IMR-90 (cell line): ENCODE results near the gene AATF. TPM values are rescaled to one million over a fixed set of nuclear protein-coding genes. Genes with fewer than 3 reads are reported as not detected.

Source experiments
- ATAC-seq: fragments of 200-7000 bp; cut with Tn5 transposase; 2 replicates; pipeline ENCODE4 v1.9.1; 2020; ENCODE audit warnings: low read depth, mild to moderate bottlenecking, moderate library complexity
- BruUV-seq: library from RNA; stranded (reverse); fragments of 400-500 nt; replicated peaks from 2 replicates; lab custom pipeline; 2021; lab: Mats Ljungman, UMichigan
- CTCF ChIA-PET: fragments of 300-600 bp; formaldehyde crosslinking; extraction: SDS; loops from one replicate; lab custom pipeline; 2021; ENCODE audit warnings: antibody characterized with exemption; lab: Yijun Ruan, JAX
- POLR2A ChIA-PET: fragments of 300-600 bp; sonication (Branson Sonifier 250); formaldehyde crosslinking; loops from one replicate; lab custom pipeline; 2022; ENCODE audit warnings: antibody characterized with exemption; ENCODE audit not compliant: unreplicated experiment; lab: Charles Lee
- DNase-seq: peaks from one replicate; pipeline ENCODE4 v3.0.0; 2013
- H2AFZ ChIP-seq: replicated peaks from 2 replicates; pipeline ENCODE3; 2013; ENCODE audit warnings: low read length, mild to moderate bottlenecking; ENCODE audit not compliant: poor library complexity
- H2AK5ac ChIP-seq: 2 replicates; pipeline ENCODE4 v1.6.1; 2013; ENCODE audit warnings: low read depth, low read length, inconsistent platforms
- H2AK9ac ChIP-seq: replicated peaks from 2 replicates; pipeline ENCODE3; 2013; ENCODE audit warnings: mild to moderate bottlenecking, low read depth, low read length, moderate library complexity; ENCODE audit not compliant: poor library complexity
- H2BK120ac ChIP-seq: 2 replicates; pipeline ENCODE4 v1.6.1; 2013; ENCODE audit warnings: low read depth, low read length, inconsistent platforms
- H2BK15ac ChIP-seq: 3 replicates; pipeline ENCODE4 v1.6.1; 2013; ENCODE audit warnings: low read depth, low read length, inconsistent platforms
- H2BK20ac ChIP-seq: 2 replicates; pipeline ENCODE4 v1.6.1; 2013; ENCODE audit warnings: low read depth, mild to moderate bottlenecking, inconsistent platforms, low read length, moderate library complexity
- H2BK5ac ChIP-seq: 2 replicates; pipeline ENCODE4 v1.6.1; 2013; ENCODE audit warnings: mild to moderate bottlenecking, low read depth, low read length, inconsistent platforms; ENCODE audit not compliant: poor library complexity, severe bottlenecking
- H3K14ac ChIP-seq: replicated peaks from 2 replicates; pipeline ENCODE4 v1.6.1; 2013; ENCODE audit warnings: low read depth, low read length, inconsistent platforms
- H3K18ac ChIP-seq: 2 replicates; pipeline ENCODE4 v1.6.1; 2013; ENCODE audit warnings: low read depth, low read length, control low read depth
- H3K23ac ChIP-seq: 2 replicates; pipeline ENCODE4 v1.6.1; 2013; ENCODE audit warnings: low read depth, low read length, inconsistent platforms
- H3K27ac ChIP-seq: 2 replicates; pipeline ENCODE4 v1.5.1; 2013; ENCODE audit warnings: mild to moderate bottlenecking, control low read depth, low read length; ENCODE audit not compliant: insufficient read depth
- H3K27me3 ChIP-seq: 2 replicates; pipeline ENCODE4 v1.6.1; 2013; ENCODE audit warnings: low read length; ENCODE audit not compliant: control insufficient read depth, insufficient read depth
- H3K36me3 ChIP-seq: 2 replicates; pipeline ENCODE4 v1.6.1; 2013; ENCODE audit warnings: low read length, mixed read lengths; ENCODE audit not compliant: control insufficient read depth, insufficient read depth
- H3K4ac ChIP-seq: 2 replicates; pipeline ENCODE4 v1.6.1; 2013; ENCODE audit warnings: low read depth, low read length, inconsistent platforms
- H3K4me1 ChIP-seq: 2 replicates; pipeline ENCODE4 v1.6.1; 2013; ENCODE audit warnings: low read length, mixed read lengths; ENCODE audit not compliant: control insufficient read depth, insufficient read depth
- H3K4me2 ChIP-seq: 2 replicates; pipeline ENCODE4 v1.6.1; 2013; ENCODE audit warnings: low read depth, mild to moderate bottlenecking, control low read depth, low read length, moderate library complexity
- H3K4me3 ChIP-seq: 2 replicates; pipeline ENCODE4 v1.5.1; 2013; ENCODE audit warnings: low read depth, mild to moderate bottlenecking, control low read depth, low read length, moderate library complexity; ENCODE audit not compliant: insufficient read depth
- H3K56ac ChIP-seq: 2 replicates; pipeline ENCODE4 v1.6.1; 2013; ENCODE audit warnings: low read length, inconsistent platforms; ENCODE audit not compliant: insufficient read depth; ENCODE audit errors: extremely low read depth
- H3K79me1 ChIP-seq, 2 experiments: 2 replicates each; pipeline ENCODE4 v1.6.1; 2013; ENCODE audit warnings: low read length in 2 of 2, inconsistent platforms in 1 of 2, low read depth in 1 of 2
- H3K9ac ChIP-seq: 2 replicates; pipeline ENCODE4 v1.6.1; 2013; ENCODE audit warnings: low read depth, low read length, control low read depth
- H3K9me1 ChIP-seq: 2 replicates; pipeline ENCODE4 v1.6.1; 2013; ENCODE audit warnings: low read length, inconsistent platforms; ENCODE audit not compliant: insufficient read depth
- H3K9me3 ChIP-seq: 2 replicates; pipeline ENCODE4 v1.6.1; 2013; ENCODE audit warnings: low read length; ENCODE audit not compliant: control insufficient read depth, insufficient read depth
- H4K20me1 ChIP-seq: 2 replicates; pipeline ENCODE4 v1.6.1; 2013; ENCODE audit warnings: low read length, inconsistent platforms; ENCODE audit not compliant: insufficient read depth
- H4K5ac ChIP-seq: 2 replicates; pipeline ENCODE4 v1.6.1; 2013; ENCODE audit warnings: mild to moderate bottlenecking, low read depth, low read length, control low read depth
- H4K8ac ChIP-seq, 2 experiments: 2 replicates each; pipeline ENCODE4 v1.6.1; 2013; ENCODE audit warnings: low read depth in 2 of 2, low read length in 2 of 2, control low read depth in 1 of 2, inconsistent platforms in 1 of 2
- H4K91ac ChIP-seq: 2 replicates; pipeline ENCODE4 v1.6.1; 2013; ENCODE audit warnings: low read depth, low read length, inconsistent platforms; ENCODE audit not compliant: insufficient read depth
- BHLHE40 ChIP-seq: fragments of 150-350 bp; IDR thresholded peaks from 2 replicates; pipeline ENCODE4 v1.6.1; 2016; ENCODE audit warnings: mild to moderate bottlenecking, low read depth, low read length
- CEBPB ChIP-seq: IDR thresholded peaks from 2 replicates; pipeline ENCODE4 v1.6.1; 2012; ENCODE audit warnings: low read depth, low read length, improper control_type of control experiment
- CTCF ChIP-seq: conservative IDR thresholded peaks from 2 replicates; pipeline ENCODE4 v1.5.1; 2012; ENCODE audit warnings: mild to moderate bottlenecking, low read depth, low read length, improper control_type of control experiment
- FOS ChIP-seq: fragments of 150-350 bp; IDR thresholded peaks from 2 replicates; pipeline ENCODE4 v1.6.1; 2016; ENCODE audit warnings: low read depth, low read length
- MAZ ChIP-seq: IDR thresholded peaks from 2 replicates; pipeline ENCODE4 v1.6.1; 2012; ENCODE audit warnings: low read depth, mild to moderate bottlenecking, low read length, improper control_type of control experiment, moderate library complexity, borderline replicate concordance
- MXI1 ChIP-seq: IDR thresholded peaks from 2 replicates; pipeline ENCODE4 v1.6.1; 2012; ENCODE audit warnings: low read depth, mild to moderate bottlenecking, low read length, moderate library complexity, borderline replicate concordance
- POLR2A ChIP-seq: IDR thresholded peaks from 2 replicates; pipeline ENCODE4 v1.6.1; 2012; ENCODE audit warnings: mild to moderate bottlenecking, low read depth, low read length
- RCOR1 ChIP-seq: IDR thresholded peaks from 2 replicates; pipeline ENCODE4 v1.6.1; 2012; ENCODE audit warnings: mild to moderate bottlenecking, low read length, improper control_type of control experiment; ENCODE audit not compliant: insufficient replicate concordance
- RFX5 ChIP-seq: IDR thresholded peaks from 2 replicates; pipeline ENCODE4 v1.8.0; 2012; ENCODE audit warnings: low read depth, mild to moderate bottlenecking, low read length, moderate library complexity
- SMC3 ChIP-seq: fragments of 150-350 bp; IDR thresholded peaks from 2 replicates; pipeline ENCODE4 v1.6.1; 2016; ENCODE audit warnings: low read depth, mild to moderate bottlenecking, antibody characterized with exemption, low read length, moderate library complexity
- WGBS, 2 experiments: methylation state at CpG; one replicate each; pipeline versions ENCODE4 v1.1.5 to v1.1.7; 2013; ENCODE audit warnings: missing lambda C conversion rate in 2 of 2; ENCODE audit not compliant: insufficient read length in 1 of 2; ENCODE audit errors: extremely low coverage in 2 of 2; 5-methylcytosine and 5-hydroxymethylcytosine counted together
- dilution Hi-C: fragments of 300-500 bp; cut with HindIII; formaldehyde crosslinking; loops from one replicate; pipeline ENCODE4 v1.14.3; 2018; ENCODE audit warnings: low sequenced_read_pairs; ENCODE audit not compliant: unreplicated experiment
- in situ Hi-C: fragments of 300-500 bp; cut with MboI; formaldehyde crosslinking; loops from 3 replicates; pipeline ENCODE4 v1.14.3; 2019; ENCODE audit warnings: low sequenced_read_pairs, inconsistent platforms, mixed read lengths
- intact Hi-C: fragments of 100-400 bp; cut with micrococcal nuclease; formaldehyde crosslinking; loops from 2 replicates; pipeline ENCODE4 v1.10.0; 2022
- polyA plus RNA-seq, 3 experiments: library from polyadenylated mRNA; depleted of rRNA; stranded (reverse); fragments of >200 nt; gene quantifications; 2 replicates each; pipeline ENCODE4 v1.2.3, GENCODE V29; 2012; ENCODE audit warnings: low replicate concordance in 1 of 3
- total RNA-seq: library from RNA; depleted of rRNA; stranded (reverse); fragments of >200 nt; gene quantifications from 2 replicates; pipeline ENCODE4 v1.2.3, GENCODE V29; 2012
- TF ChIP-seq, protein P1 (sequence below): fragments of 150-350 bp; IDR thresholded peaks from 2 replicates; pipeline ENCODE4 v1.6.1; 2016; ENCODE audit warnings: low read depth, mild to moderate bottlenecking, low read length, moderate library complexity, borderline replicate concordance
- TF ChIP-seq, protein P2 (sequence below): fragments of 150-350 bp; IDR thresholded peaks from 2 replicates; pipeline ENCODE4 v1.6.1; 2017; ENCODE audit warnings: mild to moderate bottlenecking, antibody characterized with exemption, low read length, low read depth

The AATF gene
- total and polyA plus RNA-seq, 2 of the 4 experiments (the other 2 are of a cell fraction): 21.0 to 34.8 TPM

GRCh38 chr17:37025238-37025637 lies 76.5 kb downstream of the AATF start:
- Histone ChIP-seq H3K4me3 (no peak overlapping the region), H3K4me2 (no peak overlapping the region), H2BK5ac (no peak overlapping the region), H2AFZ (no peak overlapping the region), H2AK9ac (no peak overlapping the region), H3K9me3 (no peaks in the 10 kb centered on the region), H3K23ac (no peak overlapping the region), H3K4me1 (no peaks in the 10 kb centered on the region; the same call in 1 of the 2 replicates), H3K9ac (no peak overlapping the region), H3K27ac (no peak overlapping the region), H4K8ac (no peak overlapping the region), H3K18ac (no peak overlapping the region), H3K9me1 (peaks cover 3% of the 10 kb centered on the region; the same call in 1 of the 2 replicates), H2BK15ac (no peak overlapping the region), H3K36me3 (peaks cover 4% of the 10 kb centered on the region; the same call in 1 of the 2 replicates), H2BK20ac (no peak overlapping the region), H4K91ac (no peak overlapping the region), H3K79me1 (no peaks in the 10 kb centered on the region), H3K14ac (no peak overlapping the region), H4K20me1 (no peaks in the 10 kb centered on the region), H3K56ac (no peak overlapping the region), H2AK5ac (no peak overlapping the region), H4K5ac (no peak overlapping the region; the same call in 1 of the 2 replicates), H2BK120ac (no peak overlapping the region), H3K4ac (no peak overlapping the region), H3K27me3 (no peaks in the 10 kb centered on the region)
- ChIA-PET CTCF (no interaction called here), POLR2A (no interaction called here)
- 84% methylated on average over 2 of the region's 8 CpGs; no CpG with 5 or more reads in 1 of the 2 experiments for WGBS, 2 experiments
- TF ChIP-seq FOS (no peak), RCOR1 (no peak), CTCF (no peak), POLR2A (no peak), MXI1 (no peak), MAZ (no peak), BHLHE40 (no peak), RFX5 (no peak), SMC3 (no peak), CEBPB (no peak)
- TF ChIP-seq, protein P1, sequence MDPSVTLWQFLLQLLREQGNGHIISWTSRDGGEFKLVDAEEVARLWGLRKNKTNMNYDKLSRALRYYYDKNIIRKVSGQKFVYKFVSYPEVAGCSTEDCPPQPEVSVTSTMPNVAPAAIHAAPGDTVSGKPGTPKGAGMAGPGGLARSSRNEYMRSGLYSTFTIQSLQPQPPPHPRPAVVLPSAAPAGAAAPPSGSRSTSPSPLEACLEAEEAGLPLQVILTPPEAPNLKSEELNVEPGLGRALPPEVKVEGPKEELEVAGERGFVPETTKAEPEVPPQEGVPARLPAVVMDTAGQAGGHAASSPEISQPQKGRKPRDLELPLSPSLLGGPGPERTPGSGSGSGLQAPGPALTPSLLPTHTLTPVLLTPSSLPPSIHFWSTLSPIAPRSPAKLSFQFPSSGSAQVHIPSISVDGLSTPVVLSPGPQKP: no peak
- TF ChIP-seq, protein P2, sequence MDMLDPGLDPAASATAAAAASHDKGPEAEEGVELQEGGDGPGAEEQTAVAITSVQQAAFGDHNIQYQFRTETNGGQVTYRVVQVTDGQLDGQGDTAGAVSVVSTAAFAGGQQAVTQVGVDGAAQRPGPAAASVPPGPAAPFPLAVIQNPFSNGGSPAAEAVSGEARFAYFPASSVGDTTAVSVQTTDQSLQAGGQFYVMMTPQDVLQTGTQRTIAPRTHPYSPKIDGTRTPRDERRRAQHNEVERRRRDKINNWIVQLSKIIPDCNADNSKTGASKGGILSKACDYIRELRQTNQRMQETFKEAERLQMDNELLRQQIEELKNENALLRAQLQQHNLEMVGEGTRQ: no peak
- intact Hi-C loops (no loop called here), in situ Hi-C loops (no loop called here), dilution Hi-C loops (no loop called here)
- no TSS peak for BruUV-seq
- no peak for DNase-seq
- ATAC-seq: no peak
